K562 (cell line): ENCODE data around the gene ANKRD10. TPM values are rescaled to one million over a fixed set of nuclear protein-coding genes. Genes with fewer than 3 reads are reported as not detected.

Experiments used
- ADNP ChIP-seq: fragments of 200-800 bp; sonication (Bioruptor generic); IDR thresholded peaks from 2 replicates; pipeline ENCODE4 v1.6.1; 2016; ENCODE audit warnings: missing genetic modification characterization, missing compliant biosample characterization
- BCOR ChIP-seq: fragments of 450-650 bp; IDR thresholded peaks from 2 replicates; pipeline ENCODE4 v1.6.1; 2016
- BHLHE40 ChIP-seq: IDR thresholded peaks from 2 replicates; pipeline ENCODE4 v1.6.1; 2011; ENCODE audit warnings: low read length, improper control_type of control experiment
- EP400 ChIP-seq: fragments of 450-650 bp; IDR thresholded peaks from 2 replicates; pipeline ENCODE4 v1.6.1; 2017; ENCODE audit warnings: antibody characterized with exemption, mild to moderate bottlenecking, moderate library complexity
- FOSL1 ChIP-seq: fragments of 200-800 bp; sonication (Bioruptor generic); conservative IDR thresholded peaks from 2 replicates; pipeline ENCODE4 v1.6.1; 2016; ENCODE audit warnings: missing genetic modification characterization, missing compliant biosample characterization
- MCM2 ChIP-seq: fragments of 450-650 bp; IDR thresholded peaks from 2 replicates; pipeline ENCODE4 v1.6.1; 2017; ENCODE audit warnings: low read depth, mild to moderate bottlenecking
- PHF21A ChIP-seq: fragments of 450-650 bp; IDR thresholded peaks from 2 replicates; pipeline ENCODE4 v1.6.1; 2017; ENCODE audit warnings: low read depth, borderline replicate concordance
- TBL1XR1 ChIP-seq, 2 experiments: IDR thresholded peaks; 2 replicates each; pipeline ENCODE4 v1.6.1; 2012; ENCODE audit warnings: improper control_type of control experiment in 2 of 2, low read length in 2 of 2, mild to moderate bottlenecking in 1 of 2
- TFE3 ChIP-seq: fragments of 450-650 bp; formaldehyde crosslinking; IDR thresholded peaks from 2 replicates; pipeline ENCODE4 v1.4.0; 2020; ENCODE audit warnings: mild to moderate bottlenecking, mixed read lengths
- USF2 ChIP-seq: sonication (generic); formaldehyde crosslinking; IDR thresholded peaks from 2 replicates; pipeline ENCODE4 v1.5.0; 2020; ENCODE audit warnings: missing genetic modification reagents
- ZKSCAN3 ChIP-seq: fragments of 250-450 bp; sonication (Bioruptor Pico); IDR thresholded peaks from 2 replicates; pipeline ENCODE4 v1.4.0; 2020
- ZNF143 ChIP-seq: sonication (generic); formaldehyde crosslinking; IDR thresholded peaks from 2 replicates; pipeline ENCODE4 v1.9.0; 2022; ENCODE audit warnings: mild to moderate bottlenecking, missing genetic modification reagents
- polyA plus RNA-seq, 8 experiments: library from polyadenylated mRNA; depleted of rRNA in 4 of 8; stranded (reverse) in 5 of 8; unstranded in 3 of 8; fragments of >200 nt; fragmentation: Nextera tagmentation in 2 of 8; fragmentation: Illumina TruSeq in 1 of 8; extraction: Ambion mirVana in 2 of 8; extraction: Trizol in 1 of 8; gene quantifications; 2 replicates each; pipeline versions ENCODE4 v1.2.1 to v1.2.3, GENCODE V29; 2011 to 2014; ENCODE audit warnings: inconsistent platforms in 1 of 8, missing spikeins in 1 of 8
- total RNA-seq, 7 experiments: library from RNA; depleted of rRNA in 6 of 7; stranded (reverse); fragments of >200 nt in 6 of 7; fragmentation: Illumina TruSeq in 2 of 7; extraction: Trizol in 2 of 7; gene quantifications; 2 replicates each; pipeline versions ENCODE4 v1.2.1 to v1.2.3, GENCODE V29; 2011 to 2021; ENCODE audit warnings: low replicate concordance in 1 of 7
- TF ChIP-seq, protein P1 (sequence below), 2 experiments: fragments of 450-650 bp; formaldehyde crosslinking in 1 of 2; IDR thresholded peaks; 2 replicates each; pipeline versions ENCODE4 v1.4.0 to v1.6.1; 2014 to 2020; ENCODE audit warnings: mild to moderate bottlenecking in 2 of 2, borderline replicate concordance in 1 of 2, low read depth in 1 of 2
- TF ChIP-seq, protein P2 (sequence below): sonication (generic); formaldehyde crosslinking; IDR thresholded peaks from 2 replicates; pipeline ENCODE4 v1.8.1; 2022; ENCODE audit warnings: missing genetic modification reagents

ANKRD10 gene
- total and polyA plus RNA-seq, 9 of the 15 experiments (the other 6 are each of a cell fraction or from before 2014, with no cell fraction given): 21.7 to 183 (median 45.0) TPM

DNA sequence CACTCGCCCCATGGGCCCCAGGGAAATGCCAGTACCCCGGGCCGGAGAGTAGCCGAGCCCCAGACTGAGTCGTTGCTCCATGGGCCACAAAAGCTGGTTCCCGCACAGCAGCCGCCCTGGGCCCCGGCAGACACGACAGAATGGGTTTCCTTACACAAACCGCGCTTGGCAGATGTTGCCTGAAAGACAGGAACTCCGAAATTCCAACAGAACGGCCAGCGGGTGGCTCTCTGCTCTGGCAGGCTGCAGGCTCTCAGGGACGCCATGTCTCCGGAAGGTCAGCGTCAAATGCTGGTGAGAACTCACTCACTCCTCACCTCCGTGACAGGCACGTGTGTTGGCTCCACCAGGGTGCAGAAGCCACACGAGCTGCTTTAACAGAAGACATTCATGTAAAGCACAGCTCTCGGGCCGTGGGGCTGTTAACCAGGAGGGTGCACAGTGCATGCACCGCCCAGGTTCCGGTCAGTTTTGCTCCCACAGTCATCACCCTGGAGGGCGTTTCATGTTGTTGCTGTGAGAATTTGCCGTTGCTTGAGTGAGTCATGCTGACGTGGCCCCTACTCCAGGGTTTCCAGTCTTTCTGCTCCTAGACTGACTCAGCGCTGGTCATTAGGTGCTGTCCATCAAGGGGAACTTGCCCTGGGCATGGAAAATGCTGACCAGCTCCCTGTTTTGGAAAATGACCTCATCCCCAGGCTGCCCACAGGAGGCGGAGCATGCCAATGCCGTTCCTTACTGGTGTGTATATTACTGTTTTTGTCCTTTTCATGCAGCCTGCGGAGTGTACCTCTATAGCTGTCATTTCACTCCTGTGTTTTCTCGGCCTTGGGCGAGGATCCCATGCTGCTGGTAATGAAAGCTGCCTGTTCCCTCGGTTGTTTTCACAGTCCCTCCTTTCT, 44.8 kb downstream of the ANKRD10 start (continued):
- TF ChIP-seq, protein P1, sequence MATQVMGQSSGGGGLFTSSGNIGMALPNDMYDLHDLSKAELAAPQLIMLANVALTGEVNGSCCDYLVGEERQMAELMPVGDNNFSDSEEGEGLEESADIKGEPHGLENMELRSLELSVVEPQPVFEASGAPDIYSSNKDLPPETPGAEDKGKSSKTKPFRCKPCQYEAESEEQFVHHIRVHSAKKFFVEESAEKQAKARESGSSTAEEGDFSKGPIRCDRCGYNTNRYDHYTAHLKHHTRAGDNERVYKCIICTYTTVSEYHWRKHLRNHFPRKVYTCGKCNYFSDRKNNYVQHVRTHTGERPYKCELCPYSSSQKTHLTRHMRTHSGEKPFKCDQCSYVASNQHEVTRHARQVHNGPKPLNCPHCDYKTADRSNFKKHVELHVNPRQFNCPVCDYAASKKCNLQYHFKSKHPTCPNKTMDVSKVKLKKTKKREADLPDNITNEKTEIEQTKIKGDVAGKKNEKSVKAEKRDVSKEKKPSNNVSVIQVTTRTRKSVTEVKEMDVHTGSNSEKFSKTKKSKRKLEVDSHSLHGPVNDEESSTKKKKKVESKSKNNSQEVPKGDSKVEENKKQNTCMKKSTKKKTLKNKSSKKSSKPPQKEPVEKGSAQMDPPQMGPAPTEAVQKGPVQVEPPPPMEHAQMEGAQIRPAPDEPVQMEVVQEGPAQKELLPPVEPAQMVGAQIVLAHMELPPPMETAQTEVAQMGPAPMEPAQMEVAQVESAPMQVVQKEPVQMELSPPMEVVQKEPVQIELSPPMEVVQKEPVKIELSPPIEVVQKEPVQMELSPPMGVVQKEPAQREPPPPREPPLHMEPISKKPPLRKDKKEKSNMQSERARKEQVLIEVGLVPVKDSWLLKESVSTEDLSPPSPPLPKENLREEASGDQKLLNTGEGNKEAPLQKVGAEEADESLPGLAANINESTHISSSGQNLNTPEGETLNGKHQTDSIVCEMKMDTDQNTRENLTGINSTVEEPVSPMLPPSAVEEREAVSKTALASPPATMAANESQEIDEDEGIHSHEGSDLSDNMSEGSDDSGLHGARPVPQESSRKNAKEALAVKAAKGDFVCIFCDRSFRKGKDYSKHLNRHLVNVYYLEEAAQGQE (IDR thresholded peaks at IDR 0.05; ENCODE audit: borderline replicate concordance): no peak; the same call in 1 of the 2 replicates
- TF ChIP-seq, protein P1 (CRISPR knock-in tag; IDR thresholded peaks at IDR 0.05; ENCODE audit: low read depth): no peak
- TF ChIP-seq EP400 (peak; percentile 90), PHF21A (no peak), ZNF143 (no peak), USF2 (CRISPR knock-in tag) (no peak), FOSL1 (tag) (peak; percentile 100), TBL1XR1 (IDR thresholded peaks at IDR 0.05; ENCODE audit: low read length in 2 of 2) (peak in 1 of 2 experiments; percentile 57; a peak in 1 of 4 replicates), ZKSCAN3 (CRISPR knock-in tag) (no peak), BHLHE40 (peak; percentile 81), BCOR (0 out of 2 replicates have a peak, but pooled peaks have one; percentile 19), MCM2 (no peak), TFE3 (CRISPR knock-in tag) (no peak), ADNP (tag) (no peak)
- TF ChIP-seq, protein P2, sequence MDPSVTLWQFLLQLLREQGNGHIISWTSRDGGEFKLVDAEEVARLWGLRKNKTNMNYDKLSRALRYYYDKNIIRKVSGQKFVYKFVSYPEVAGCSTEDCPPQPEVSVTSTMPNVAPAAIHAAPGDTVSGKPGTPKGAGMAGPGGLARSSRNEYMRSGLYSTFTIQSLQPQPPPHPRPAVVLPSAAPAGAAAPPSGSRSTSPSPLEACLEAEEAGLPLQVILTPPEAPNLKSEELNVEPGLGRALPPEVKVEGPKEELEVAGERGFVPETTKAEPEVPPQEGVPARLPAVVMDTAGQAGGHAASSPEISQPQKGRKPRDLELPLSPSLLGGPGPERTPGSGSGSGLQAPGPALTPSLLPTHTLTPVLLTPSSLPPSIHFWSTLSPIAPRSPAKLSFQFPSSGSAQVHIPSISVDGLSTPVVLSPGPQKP (CRISPR knock-in tag): no peak
